Caki2 (cell line): ENCODE measurements around the gene CD47. TPM values are rescaled to one million over a fixed set of nuclear protein-coding genes. Genes with fewer than 3 reads are reported as not detected.

Source experiments
- DNase-seq: peaks from one replicate; pipeline ENCODE4 v3.0.0-alpha.2; 2015; ENCODE audit warnings: low read depth
- in situ Hi-C: cut with HindIII; loops from 2 replicates; pipeline ENCODE4 v1.10.0; 2016; ENCODE audit warnings: low sequenced_read_pairs, low pct_unique_long_range_greater_than_20kb, mixed read lengths
- total RNA-seq: library from RNA; depleted of rRNA; stranded (reverse); fragments of >200 nt; shearing (Covaris generic); gene quantifications from 2 replicates; pipeline ENCODE4 v1.2.3, GENCODE V29; 2014; ENCODE audit warnings: low replicate concordance

The CD47 gene
- total RNA-seq, 1 experiment from 2014 or later = 62.4 TPM

GRCh38 chr3:108070356-108070755 is 20.5 kb downstream of the CD47 start:
- in situ Hi-C loops = no loop called here
- DNase-seq = no peak

DNA sequence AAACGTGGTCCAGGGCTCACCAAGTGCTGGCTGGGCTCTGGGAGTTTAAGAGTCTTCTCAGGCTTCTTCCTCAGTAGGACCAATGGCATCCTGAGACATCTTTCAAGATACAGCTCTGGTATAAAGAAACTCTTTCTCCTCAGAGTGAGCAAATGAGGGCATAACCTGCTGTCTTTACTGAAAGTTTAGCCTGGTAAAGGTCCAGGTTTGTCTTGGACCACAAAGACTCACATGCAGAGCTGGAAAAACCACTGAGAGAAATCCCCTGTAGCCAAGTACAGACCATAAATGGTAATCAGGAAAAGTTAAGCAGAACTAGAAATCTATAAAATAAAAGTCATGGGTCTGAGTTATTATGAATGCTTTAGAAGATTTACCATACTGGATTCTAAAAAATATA is 23.1 kb downstream of the CD47 start:
- in situ Hi-C loops = no loop called here
- DNase-seq = no peak

GRCh38 chr3:108065096-108065495 is 25.7 kb downstream of the CD47 start:
- in situ Hi-C loops = no loop called here
- no peak for DNase-seq

DNA sequence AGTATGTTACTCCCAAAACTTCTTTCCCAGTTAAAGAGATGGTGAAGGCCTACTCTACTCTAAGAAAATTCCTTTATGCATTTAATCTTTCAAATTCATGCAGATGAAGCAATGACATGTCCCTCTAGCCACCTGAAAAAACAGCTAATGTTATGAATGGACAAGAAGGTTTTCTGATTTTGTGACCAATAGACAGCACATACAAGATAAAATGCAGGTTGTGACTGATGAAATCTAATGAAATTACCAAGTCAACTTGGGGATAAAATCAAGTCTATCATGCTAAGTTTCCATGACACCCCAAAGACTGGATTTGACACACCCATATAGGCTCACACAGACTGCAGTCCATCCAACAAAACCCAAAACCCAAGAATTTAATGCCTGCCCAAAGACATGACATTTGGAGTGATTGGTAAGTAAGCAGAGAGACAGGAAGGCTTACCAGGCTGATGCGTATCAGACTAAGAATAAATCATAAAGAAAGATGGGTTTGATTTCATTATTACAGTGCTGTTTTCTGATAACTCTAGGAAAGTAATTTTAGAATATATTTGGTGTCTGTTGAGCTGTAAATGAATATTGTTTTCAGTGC is 26.4 kb downstream of the CD47 start:
- no peak for DNase-seq
- in situ Hi-C loops = no loop called here

- in situ Hi-C loops = no loop called here
- no peak for DNase-seq
Measured at GRCh38 chr3:108062051-108062450, 28.8 kb downstream of the CD47 start.

- in situ Hi-C loops = no loop called here
- DNase-seq = no peak
Measured at GRCh38 chr3:108060331-108060730, 30.5 kb downstream of the CD47 start.

GRCh38 chr3:108055931-108056330 is 34.9 kb downstream of the CD47 start:
- in situ Hi-C loops = no loop called here
- DNase-seq = no peak

DNA sequence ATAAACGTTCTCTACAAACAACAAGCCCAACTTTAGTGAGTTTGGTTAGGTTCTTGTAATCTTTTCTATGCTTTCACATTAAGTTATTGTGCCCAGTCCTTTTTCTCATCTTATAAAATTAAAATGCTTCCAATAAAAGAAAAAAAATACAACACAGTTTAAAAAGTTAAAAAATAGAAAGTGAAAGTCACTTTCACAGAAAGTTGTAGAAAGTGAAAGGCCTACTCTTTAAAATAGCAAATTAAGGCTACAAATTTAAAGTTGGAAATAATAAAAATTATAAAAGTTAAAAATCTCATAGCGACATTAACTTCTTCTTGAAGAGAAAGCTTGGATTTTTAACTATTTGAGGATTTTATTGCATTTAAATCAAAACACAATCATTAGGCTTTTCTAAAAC is 35.9 kb downstream of the CD47 start:
- DNase-seq = no peak
- in situ Hi-C loops = no loop called here

GRCh38 chr3:108053483-108053882 is 37.3 kb downstream of the CD47 start:
- no peak for DNase-seq
- in situ Hi-C loops = no loop called here

GRCh38 chr3:108053067-108053466 is 37.8 kb downstream of the CD47 start:
- in situ Hi-C loops = no loop called here

DNA sequence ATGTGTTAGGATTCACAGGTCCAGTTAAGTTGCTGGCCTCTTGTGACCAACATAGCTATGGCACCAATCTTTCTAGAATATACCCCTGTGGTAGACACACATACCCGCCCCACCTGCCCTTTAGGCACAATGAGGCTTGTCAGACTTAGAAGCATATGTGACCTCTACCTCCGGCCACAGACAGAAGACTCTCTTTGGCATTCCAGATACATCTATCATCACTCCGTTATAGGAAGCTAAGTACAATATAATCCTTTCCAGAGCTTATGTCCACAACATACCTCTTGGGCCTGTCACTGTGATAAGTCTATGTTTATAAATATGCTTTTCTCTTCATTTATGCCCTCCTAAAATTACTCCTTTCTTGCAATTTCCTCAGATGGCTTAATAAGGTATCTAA is 39.8 kb downstream of the CD47 start:
- no peak for DNase-seq
- in situ Hi-C loops = no loop called here

More at GRCh38 chr3:108053067-108053466, 37.8 kb downstream of the CD47 start:
- no peak for DNase-seq

GRCh38 chr3:108047987-108048386 is 42.8 kb downstream of the CD47 start:
- in situ Hi-C loops = no loop called here
- no peak for DNase-seq

GRCh38 chr3:108046247-108046646 is 44.6 kb downstream of the CD47 start:
- in situ Hi-C loops = no loop called here
- DNase-seq = no peak

GRCh38 chr3:108044699-108045098 is 46.1 kb downstream of the CD47 start:
- in situ Hi-C loops = no loop called here
- no peak for DNase-seq

DNA sequence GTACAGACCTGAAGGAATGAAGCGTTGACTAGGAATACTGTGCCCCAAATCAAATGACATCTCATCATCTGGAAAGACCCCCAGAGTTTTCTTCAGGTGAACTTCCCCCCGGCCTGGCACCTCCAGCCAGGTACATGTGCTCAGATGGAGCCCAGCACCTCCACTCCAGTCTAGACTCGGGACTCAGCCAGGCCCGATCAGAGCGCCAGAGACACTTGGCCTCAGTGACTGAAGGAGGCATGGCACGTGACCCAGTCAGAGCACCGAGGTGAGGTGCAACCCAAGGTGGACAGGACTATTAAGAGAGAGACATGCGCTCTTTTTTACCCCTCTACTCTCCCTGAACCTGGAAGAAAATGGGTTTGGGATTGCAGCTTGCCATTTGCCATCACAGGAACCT is 48.5 kb downstream of the CD47 start:
- in situ Hi-C loops = no loop called here

GRCh38 chr3:108041253-108041652 is 49.6 kb downstream of the CD47 start:
- DNase-seq = no peak
- in situ Hi-C loops = no loop called here

More for the DNA sequence above, 48.5 kb downstream of the CD47 start:
- DNase-seq = no peak

GRCh38 chr3:108037770-108038169 is 53.1 kb downstream of the CD47 start:
- in situ Hi-C loops = no loop called here
- DNase-seq = no peak

DNA sequence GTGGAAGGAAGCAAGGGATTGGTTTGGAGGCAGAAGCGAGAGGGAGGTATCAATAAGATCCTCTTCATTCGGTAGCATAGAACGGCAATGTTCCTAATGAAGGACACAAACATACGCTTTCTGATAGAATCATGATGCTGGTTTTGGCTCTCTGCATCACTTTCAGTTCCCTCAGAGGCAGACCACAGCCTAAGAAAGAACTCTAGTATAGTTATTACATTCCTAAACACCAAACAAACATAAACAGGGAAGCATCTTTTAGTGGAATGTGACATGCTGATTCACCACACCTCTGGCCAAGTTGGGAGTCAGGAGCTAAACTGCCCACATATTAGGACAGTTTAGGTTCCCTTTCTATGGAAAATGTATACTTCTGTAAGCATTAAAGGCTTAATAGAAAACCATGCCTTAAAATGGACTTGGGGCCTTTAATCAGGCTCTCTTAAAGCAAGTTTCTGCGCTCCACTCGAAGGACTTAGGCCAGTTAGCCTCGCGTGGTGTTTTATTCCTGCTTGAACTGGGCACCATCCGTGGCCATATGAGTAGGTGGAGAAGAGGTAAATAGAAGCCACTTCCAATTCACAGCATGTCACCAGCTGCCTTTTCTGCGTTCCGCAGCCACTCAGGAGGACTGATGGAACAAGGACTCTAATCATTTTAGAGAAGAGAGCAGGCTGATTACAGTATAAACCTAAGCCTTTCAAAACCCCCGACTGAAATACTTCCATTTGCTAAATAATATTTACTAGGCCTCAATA is 53.7 kb downstream of the CD47 start:
- in situ Hi-C loops = no loop called here
- no peak for DNase-seq

DNA sequence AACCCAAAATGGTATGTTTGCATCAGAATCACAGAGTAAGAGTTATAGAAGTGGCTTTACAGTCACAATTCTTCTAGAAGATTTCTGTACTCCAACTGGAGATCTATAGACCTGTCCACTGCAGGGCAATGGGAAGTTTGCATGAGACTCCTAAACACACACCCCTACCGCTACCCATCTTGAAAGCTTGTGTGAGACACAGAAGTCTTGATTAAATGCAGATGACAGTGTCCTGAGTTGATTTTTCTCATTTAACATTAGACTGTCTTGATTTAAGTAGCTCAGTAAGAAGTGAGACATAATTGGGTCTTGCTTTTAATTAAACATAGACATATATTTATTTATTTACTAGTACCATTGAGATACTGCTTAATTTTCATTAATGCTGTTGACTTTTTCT is 54.4 kb downstream of the CD47 start:
- in situ Hi-C loops = no loop called here
- no peak for DNase-seq

GRCh38 chr3:108035751-108036150 is 55.1 kb downstream of the CD47 start:
- DNase-seq = no peak
- in situ Hi-C loops = no loop called here
